ENCODE data around the gene ADRB2. TPM values are rescaled to one million over a fixed set of nuclear protein-coding genes. Genes with fewer than 3 reads are reported as not detected.

The ADRB2 gene
- total and polyA plus RNA-seq, 9 donors, result 0.23 to 2.3 (median 1.0) TPM

GRCh38 chr5:148849461-148849860 lies 23.1 kb downstream of the ADRB2 start:
- intact Hi-C loops (cut with DNase I), result no loop called here
- WGBS, 3 donors, result 85 to 90% (median 87%) methylated on average over 4 of the region's 4 CpGs
- H3K36me3 ChIP-seq, result no peaks in the 10 kb centered on the region
- no peak for TF ChIP-seq EP300 (IDR thresholded peaks at IDR 0.05)
- no peak for TF ChIP-seq POLR2A (IDR thresholded peaks at IDR 0.05)
- TF ChIP-seq CTCF (IDR thresholded peaks at IDR 0.05), result no peak
- no peak overlapping the region for H3K4me3 ChIP-seq
- no peak for DNase-seq
- no peaks in the 10 kb centered on the region for H3K4me1 ChIP-seq (ENCODE audit: insufficient read depth)
- H3K9me3 ChIP-seq, result no peaks in the 10 kb centered on the region
- H3K27me3 ChIP-seq, result no peaks in the 10 kb centered on the region
- no peak overlapping the region for H3K27ac ChIP-seq

- no peak overlapping the region for H3K27ac ChIP-seq
- no peaks in the 10 kb centered on the region for H3K9me3 ChIP-seq
- DNase-seq, result no peak
- no peaks in the 10 kb centered on the region for H3K27me3 ChIP-seq
- 57 to 79% (median 65%) methylated on average over 2 of the region's 2 CpGs for WGBS, 3 donors
- intact Hi-C loops (cut with DNase I), result no loop called here
- TF ChIP-seq EP300 (IDR thresholded peaks at IDR 0.05) (no peak), POLR2A (IDR thresholded peaks at IDR 0.05) (no peak), CTCF (IDR thresholded peaks at IDR 0.05) (no peak)
- no peak overlapping the region for H3K4me3 ChIP-seq
- no peaks in the 10 kb centered on the region for H3K36me3 ChIP-seq
- H3K4me1 ChIP-seq (ENCODE audit: insufficient read depth), result no peaks in the 10 kb centered on the region
Observed at GRCh38 chr5:148850836-148851235, 24.4 kb downstream of the ADRB2 start.

GRCh38 chr5:148853868-148854267 lies 27.5 kb downstream of the ADRB2 start:
- WGBS, 3 donors, result 87 to 92% (median 89%) methylated on average over 2 of the region's 2 CpGs
- Histone ChIP-seq H3K9me3 (no peaks in the 10 kb centered on the region), H3K36me3 (no peaks in the 10 kb centered on the region), H3K4me3 (no peak overlapping the region), H3K4me1 (ENCODE audit: insufficient read depth) (no peaks in the 10 kb centered on the region), H3K27me3 (no peaks in the 10 kb centered on the region), H3K27ac (no peak overlapping the region)
- intact Hi-C loops (cut with DNase I), result no loop called here
- no peak for DNase-seq
- TF ChIP-seq CTCF (IDR thresholded peaks at IDR 0.05) (no peak), POLR2A (IDR thresholded peaks at IDR 0.05) (no peak)

- Histone ChIP-seq H3K4me3 (no peak overlapping the region), H3K27ac (no peak overlapping the region), H3K4me1 (ENCODE audit: insufficient read depth) (no peaks in the 10 kb centered on the region), H3K9me3 (no peaks in the 10 kb centered on the region), H3K36me3 (no peaks in the 10 kb centered on the region), H3K27me3 (no peaks in the 10 kb centered on the region)
- WGBS, 3 donors, result 50 to 61% (median 52%) methylated on average over 5 of the region's 5 CpGs
- TF ChIP-seq POLR2A (IDR thresholded peaks at IDR 0.05) (no peak), EP300 (IDR thresholded peaks at IDR 0.05) (no peak), CTCF (IDR thresholded peaks at IDR 0.05) (no peak)
- intact Hi-C loops (cut with DNase I), result no loop called here
- no peak for DNase-seq
Observed at GRCh38 chr5:148855249-148856008, 29.0 kb downstream of the ADRB2 start.
